ENCODE measurements around the gene TMEM123.
"Not testable (repeated sequence)": the region's sequence is repeated elsewhere in the genome, so short reads cannot be mapped to it uniquely, and the experiment has no call there.

Gene TMEM123

GRCh38 chr11:102449651-102450570 lies 2.7 kb downstream of the TMEM123 start:
- Histone ChIP-seq H3K36me3 (ENCODE audit: insufficient read depth, low read length) (no peaks in the 10 kb centered on the region), H3K9ac (ENCODE audit: low read depth, low read length) (no peak overlapping the region), H3K4me1 (ENCODE audit: insufficient read depth, low read length) (peaks cover 27% of the 10 kb centered on the region), H3K9me3 (ENCODE audit: control insufficient read depth, insufficient read depth, low read length) (no peaks in the 10 kb centered on the region)

DNA sequence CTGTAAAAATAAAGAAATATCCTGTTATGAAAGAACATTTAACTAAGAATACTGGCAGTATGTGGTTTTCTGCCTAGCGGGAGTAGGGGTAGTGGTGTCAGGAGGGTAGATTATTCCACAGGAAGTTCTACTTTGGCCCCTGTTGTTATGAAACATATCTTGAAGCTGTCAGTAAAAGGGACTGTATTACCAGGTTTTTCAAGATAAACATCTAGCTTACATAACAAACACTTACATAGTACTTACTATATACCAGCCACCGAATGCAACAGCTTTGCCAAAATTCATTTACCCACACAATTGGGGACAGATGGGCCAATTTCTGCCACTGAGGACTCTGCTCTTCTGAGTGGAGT lies 3.7 kb downstream of the TMEM123 start:
- Histone ChIP-seq H3K4me1 (ENCODE audit: insufficient read depth, low read length) (peaks cover 23% of the 10 kb centered on the region), H3K9ac (ENCODE audit: low read depth, low read length) (no peak overlapping the region), H3K36me3 (ENCODE audit: insufficient read depth, low read length) (no peaks in the 10 kb centered on the region), H3K9me3 (ENCODE audit: control insufficient read depth, insufficient read depth, low read length) (no peaks in the 10 kb centered on the region)

DNA sequence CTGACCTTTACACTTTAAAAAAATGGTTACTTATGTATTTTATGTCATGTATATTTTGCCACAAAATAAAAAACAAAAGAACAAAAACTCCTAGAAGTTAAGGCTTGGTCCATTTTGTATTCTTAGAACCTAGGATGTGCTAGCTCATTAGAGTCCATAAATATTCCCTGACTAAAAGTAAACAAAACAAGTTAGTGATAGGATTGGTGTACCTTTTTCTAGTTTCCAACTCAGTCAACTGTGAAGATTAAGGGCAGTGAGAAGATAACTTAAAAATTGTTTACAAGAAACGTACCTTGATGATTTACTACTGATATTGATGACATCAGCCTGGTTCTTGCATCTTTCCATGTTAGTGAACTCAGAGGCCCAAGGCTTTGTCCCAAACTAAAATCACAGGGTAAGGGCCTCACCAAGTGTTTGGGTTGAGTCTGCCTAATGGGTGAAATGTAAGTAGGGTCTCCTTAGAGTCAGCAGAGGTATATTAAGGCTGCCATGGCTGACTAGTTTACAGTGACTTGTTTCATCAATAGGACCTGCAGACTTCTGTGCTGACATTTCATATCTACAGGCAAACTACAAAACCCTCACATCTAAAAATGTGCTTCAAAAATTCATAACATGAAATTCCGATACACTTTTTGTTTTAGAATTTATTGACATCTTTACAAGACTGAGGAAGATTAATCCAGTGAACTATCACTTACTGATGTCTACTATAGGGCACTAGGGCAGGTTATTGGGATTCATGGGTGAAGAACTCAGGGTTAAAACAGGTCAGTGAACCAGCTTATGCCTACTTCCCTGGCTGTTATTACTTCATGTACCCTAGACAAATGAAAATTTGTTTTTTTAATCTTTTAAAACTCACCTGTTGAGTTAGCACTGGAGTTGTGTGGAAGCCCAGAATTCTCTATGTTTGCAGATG lies 4.4 kb downstream of the TMEM123 start:
- Histone ChIP-seq H3K4me1 (ENCODE audit: insufficient read depth, low read length) (peaks cover 18% of the 10 kb centered on the region), H3K36me3 (ENCODE audit: insufficient read depth, low read length) (no peaks in the 10 kb centered on the region), H3K9ac (ENCODE audit: low read depth, low read length) (no peak overlapping the region), H3K9me3 (ENCODE audit: control insufficient read depth, insufficient read depth, low read length) (no peaks in the 10 kb centered on the region)

GRCh38 chr11:102447193-102447592 lies 5.4 kb downstream of the TMEM123 start:
- peaks cover 18% of the 10 kb centered on the region for H3K4me1 ChIP-seq (ENCODE audit: insufficient read depth, low read length)
- no peaks in the 10 kb centered on the region for H3K9me3 ChIP-seq (ENCODE audit: control insufficient read depth, insufficient read depth, low read length)
- H3K9ac ChIP-seq (ENCODE audit: low read depth, low read length), result no peak overlapping the region
- H3K36me3 ChIP-seq (ENCODE audit: insufficient read depth, low read length), result no peaks in the 10 kb centered on the region

GRCh38 chr11:102446606-102447005 lies 6.0 kb downstream of the TMEM123 start:
- Histone ChIP-seq H3K9ac (ENCODE audit: low read depth, low read length) (no peak overlapping the region), H3K4me1 (ENCODE audit: insufficient read depth, low read length) (peaks cover 18% of the 10 kb centered on the region), H3K9me3 (ENCODE audit: control insufficient read depth, insufficient read depth, low read length) (no peaks in the 10 kb centered on the region), H3K36me3 (ENCODE audit: insufficient read depth, low read length) (no peaks in the 10 kb centered on the region)

DNA sequence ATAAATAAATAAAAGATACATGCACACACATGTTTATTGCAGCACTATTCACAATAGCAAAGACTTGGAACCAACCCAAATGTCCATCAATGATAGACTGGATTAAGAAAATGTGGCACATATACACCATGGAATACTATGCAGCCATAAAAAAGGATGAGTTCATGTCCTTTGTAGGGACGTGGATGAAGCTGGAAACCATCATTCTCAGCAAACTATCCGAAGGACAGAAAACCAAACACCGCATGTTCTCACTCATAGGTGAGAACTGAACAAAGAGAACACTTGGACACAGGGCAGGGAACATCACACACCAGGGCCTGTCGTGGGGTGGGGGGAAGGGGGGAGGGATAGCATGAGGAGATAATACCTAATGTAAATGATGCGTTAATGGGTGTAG lies 7.9 kb downstream of the TMEM123 start:
- H3K9ac ChIP-seq (ENCODE audit: low read depth, low read length); H3K36me3 ChIP-seq (ENCODE audit: insufficient read depth, low read length); H3K9me3 ChIP-seq (ENCODE audit: control insufficient read depth, insufficient read depth, low read length); H3K4me1 ChIP-seq (ENCODE audit: insufficient read depth, low read length): not testable (repeated sequence)

DNA sequence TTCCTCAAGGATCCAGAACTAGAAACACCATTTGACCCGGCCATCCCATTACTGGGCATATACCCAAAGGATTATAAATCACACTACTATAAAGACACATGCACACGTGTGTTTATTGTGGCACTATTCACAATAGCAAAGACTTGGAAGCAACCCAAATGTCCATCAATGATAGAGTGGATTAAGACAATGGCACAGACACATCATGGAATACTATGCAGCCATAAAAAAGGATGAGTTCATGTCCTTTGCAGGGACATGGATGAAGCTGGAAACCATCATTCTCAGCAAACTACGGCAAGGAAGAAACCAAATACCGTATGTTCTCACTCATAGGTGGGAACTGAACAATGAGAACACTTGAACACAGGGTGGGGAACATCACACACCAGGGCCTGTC lies 8.4 kb downstream of the TMEM123 start:
- not testable (repeated sequence) for H3K36me3 ChIP-seq (ENCODE audit: insufficient read depth, low read length); H3K4me1 ChIP-seq (ENCODE audit: insufficient read depth, low read length); H3K9ac ChIP-seq (ENCODE audit: low read depth, low read length); H3K9me3 ChIP-seq (ENCODE audit: control insufficient read depth, insufficient read depth, low read length)

DNA sequence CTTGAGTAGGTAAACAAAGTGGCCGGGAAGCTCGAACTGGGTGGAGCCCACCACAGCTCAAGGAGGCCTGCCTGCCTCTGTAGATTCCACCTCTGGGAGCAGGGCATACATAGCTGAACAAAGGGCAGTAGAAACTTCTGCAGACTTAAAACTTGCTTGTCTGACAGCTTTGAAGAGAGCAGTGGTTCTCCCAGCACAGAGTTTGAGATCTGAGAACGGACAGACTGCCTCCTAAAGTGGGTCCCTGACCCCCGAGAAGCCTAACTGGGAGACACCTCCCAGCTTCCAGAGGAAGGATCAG lies 13.6 kb downstream of the TMEM123 start:
- not testable (repeated sequence) for H3K9me3 ChIP-seq (ENCODE audit: control insufficient read depth, insufficient read depth, low read length); H3K36me3 ChIP-seq (ENCODE audit: insufficient read depth, low read length); H3K9ac ChIP-seq (ENCODE audit: low read depth, low read length); H3K4me1 ChIP-seq (ENCODE audit: insufficient read depth, low read length)

DNA sequence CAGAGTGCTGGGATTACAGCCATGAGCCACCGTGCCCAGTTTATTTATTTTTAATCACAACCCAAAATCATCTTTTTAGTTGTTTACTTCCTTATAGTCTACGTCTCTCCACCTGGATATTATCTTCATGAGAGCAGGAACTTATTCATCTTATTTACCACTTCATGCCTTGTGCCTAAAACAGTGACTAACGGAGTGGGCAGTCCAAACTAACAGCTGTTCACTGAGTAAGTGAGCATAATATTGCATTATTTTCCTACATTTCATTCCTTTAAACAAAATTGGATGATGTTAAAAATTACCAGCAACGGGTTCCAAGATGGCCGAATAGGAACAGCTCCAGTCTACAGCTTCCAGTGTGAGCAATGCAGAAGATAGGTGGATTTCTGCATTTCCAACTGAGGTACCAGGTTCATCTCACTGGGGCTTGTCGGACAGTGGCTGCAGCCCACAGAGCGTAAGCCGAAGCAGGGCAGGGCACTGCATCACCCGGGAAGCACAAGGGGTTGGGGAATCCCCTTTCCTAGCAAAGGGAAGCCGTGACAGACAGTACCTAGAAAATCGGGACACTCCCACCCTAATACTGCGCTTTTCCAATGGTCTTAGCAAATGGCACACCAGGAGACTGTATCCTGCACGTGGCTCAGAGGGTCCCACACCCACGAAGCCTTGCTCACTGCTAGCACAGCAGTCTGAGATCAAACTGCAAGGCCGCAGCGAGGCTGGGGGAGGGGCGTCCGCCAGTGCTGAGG lies 14.1 kb downstream of the TMEM123 start:
- no peak overlapping the region for H3K9ac ChIP-seq (ENCODE audit: low read depth, low read length)
- H3K36me3 ChIP-seq (ENCODE audit: insufficient read depth, low read length), result 0 out of 2 replicates have a peak, but pooled peaks cover 3% of the 10 kb centered on the region
- H3K4me1 ChIP-seq (ENCODE audit: insufficient read depth, low read length), result peaks cover 4% of the 10 kb centered on the region; the same call in 1 of the 2 replicates
- peaks cover 7% of the 10 kb centered on the region for H3K9me3 ChIP-seq (ENCODE audit: control insufficient read depth, insufficient read depth, low read length)

DNA sequence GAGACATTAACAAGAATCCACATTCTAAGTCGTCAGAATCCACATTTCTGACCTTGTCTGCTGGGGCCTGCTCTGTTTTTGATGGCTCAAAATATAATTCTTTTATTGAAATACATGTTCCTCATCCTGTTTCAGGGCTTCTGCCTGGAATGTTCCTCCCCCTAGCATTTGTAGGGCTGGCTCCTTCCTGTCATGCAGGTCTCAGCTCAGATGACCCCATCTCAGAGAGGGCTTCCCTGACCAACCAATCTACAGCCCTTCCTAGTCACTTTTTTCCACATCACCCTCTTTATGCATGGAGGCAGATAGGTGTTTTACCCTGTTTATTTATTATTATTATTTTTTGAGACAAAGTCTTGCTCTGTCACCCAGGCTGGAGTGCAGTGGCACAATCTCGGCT lies 14.8 kb downstream of the TMEM123 start:
- peaks cover 4% of the 10 kb centered on the region; the same call in 1 of the 2 replicates for H3K4me1 ChIP-seq (ENCODE audit: insufficient read depth, low read length)
- H3K36me3 ChIP-seq (ENCODE audit: insufficient read depth, low read length), result 0 out of 2 replicates have a peak, but pooled peaks cover 3% of the 10 kb centered on the region
- H3K9me3 ChIP-seq (ENCODE audit: control insufficient read depth, insufficient read depth, low read length), result peaks cover 10% of the 10 kb centered on the region
- no peak overlapping the region for H3K9ac ChIP-seq (ENCODE audit: low read depth, low read length)

DNA sequence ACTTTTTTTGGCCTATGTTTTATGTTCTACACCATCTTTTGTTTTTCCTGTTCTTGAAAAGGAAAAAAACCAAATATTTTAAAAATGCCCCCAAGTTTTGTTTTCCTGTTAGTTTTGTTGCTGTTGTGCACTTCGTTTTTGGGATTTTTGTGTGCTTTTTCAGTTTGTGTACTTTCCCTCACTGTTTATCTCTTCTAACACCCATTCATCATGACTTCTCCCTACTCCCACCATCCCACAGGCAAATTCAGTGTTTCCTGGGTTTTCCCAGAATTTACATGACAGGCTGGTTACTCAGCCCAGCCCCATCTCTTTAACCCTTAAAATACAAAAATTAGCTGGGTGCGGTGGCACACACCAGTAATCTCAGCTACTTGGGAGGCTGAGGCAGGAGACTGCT lies 15.6 kb downstream of the TMEM123 start:
- Histone ChIP-seq H3K36me3 (ENCODE audit: insufficient read depth, low read length) (0 out of 2 replicates have a peak, but pooled peaks cover 3% of the 10 kb centered on the region), H3K9me3 (ENCODE audit: control insufficient read depth, insufficient read depth, low read length) (peaks cover 10% of the 10 kb centered on the region), H3K9ac (ENCODE audit: low read depth, low read length) (no peak overlapping the region), H3K4me1 (ENCODE audit: insufficient read depth, low read length) (peaks cover 4% of the 10 kb centered on the region; the same call in 1 of the 2 replicates)

DNA sequence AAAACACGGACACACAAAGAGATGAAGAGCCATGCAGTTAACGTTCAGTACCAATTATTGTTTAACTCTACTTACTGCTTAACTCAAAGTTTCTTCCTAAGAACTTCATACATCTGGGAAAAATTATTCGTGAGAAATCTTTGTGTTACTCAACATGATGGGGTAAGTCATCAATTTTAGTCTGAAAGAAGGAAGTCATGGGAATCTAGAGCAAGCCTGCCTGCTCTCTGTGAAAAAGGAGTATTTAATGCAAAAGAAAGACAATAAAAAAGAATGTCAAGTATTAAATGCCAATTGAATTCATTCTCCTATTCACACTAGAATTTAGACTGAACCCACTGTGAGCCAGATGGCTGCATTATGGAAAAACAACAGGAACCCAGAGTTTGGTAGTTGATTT lies 16.0 kb downstream of the TMEM123 start:
- H3K4me1 ChIP-seq (ENCODE audit: insufficient read depth, low read length), result peaks cover 4% of the 10 kb centered on the region; the same call in 1 of the 2 replicates
- H3K9me3 ChIP-seq (ENCODE audit: control insufficient read depth, insufficient read depth, low read length), result peaks cover 11% of the 10 kb centered on the region
- H3K9ac ChIP-seq (ENCODE audit: low read depth, low read length), result no peak overlapping the region
- H3K36me3 ChIP-seq (ENCODE audit: insufficient read depth, low read length), result 0 out of 2 replicates have a peak, but pooled peaks cover 3% of the 10 kb centered on the region

DNA sequence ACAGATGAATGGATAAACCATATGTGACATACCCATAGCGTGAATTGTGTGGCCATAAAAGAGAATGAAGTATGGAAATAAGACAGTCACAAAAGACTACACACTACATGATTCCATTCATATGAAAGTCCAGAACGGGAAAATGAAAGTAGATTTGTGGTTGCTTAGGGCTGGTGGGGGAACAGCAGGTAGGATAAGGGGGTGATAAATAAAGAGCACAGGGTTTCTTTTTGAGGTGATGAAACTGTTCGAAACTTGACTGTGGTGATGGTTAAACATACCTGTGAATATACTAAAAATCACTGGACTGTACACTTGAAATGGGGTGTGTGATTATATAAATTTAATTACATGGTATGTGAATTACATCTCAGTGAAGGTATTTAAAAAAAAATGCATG lies 16.9 kb downstream of the TMEM123 start:
- Histone ChIP-seq H3K4me1 (ENCODE audit: insufficient read depth, low read length) (peaks cover 4% of the 10 kb centered on the region; the same call in 1 of the 2 replicates), H3K9ac (ENCODE audit: low read depth, low read length) (no peak overlapping the region), H3K36me3 (ENCODE audit: insufficient read depth, low read length) (0 out of 2 replicates have a peak, but pooled peaks cover 3% of the 10 kb centered on the region), H3K9me3 (ENCODE audit: control insufficient read depth, insufficient read depth, low read length) (peaks cover 14% of the 10 kb centered on the region)

DNA sequence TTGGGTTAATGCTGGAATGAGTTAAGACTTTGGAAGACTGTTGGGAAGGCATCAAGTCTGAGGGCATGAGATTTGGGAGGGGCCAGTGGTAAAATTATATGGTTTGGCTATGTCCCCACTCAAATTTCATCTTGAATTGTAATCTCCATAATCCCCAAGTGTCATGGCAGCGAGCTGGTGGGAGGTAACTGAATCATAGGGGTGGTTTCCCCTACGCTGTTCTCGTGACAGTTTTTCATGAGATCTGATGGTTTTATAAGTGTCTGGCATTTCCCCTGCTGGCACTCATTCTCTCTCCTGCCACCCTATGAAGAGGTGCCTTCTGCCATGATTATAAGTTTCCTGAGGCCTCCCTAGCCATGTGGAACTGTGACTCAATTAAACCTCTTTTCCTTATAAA lies 19.0 kb downstream of the TMEM123 start:
- not testable (repeated sequence) for H3K4me1 ChIP-seq (ENCODE audit: insufficient read depth, low read length); H3K9ac ChIP-seq (ENCODE audit: low read depth, low read length); H3K36me3 ChIP-seq (ENCODE audit: insufficient read depth, low read length)
- H3K9me3 ChIP-seq (ENCODE audit: control insufficient read depth, insufficient read depth, low read length), result peaks cover 14% of the 10 kb centered on the region
